Mammary epithelial cell (primary cell): ENCODE results near the gene WASF2.

ENCODE experiments used
- EZH2 ChIP-seq: IDR thresholded peaks from 2 replicates; pipeline ENCODE4 v1.6.1; 2012; ENCODE audit warnings: low read length, inconsistent platforms, borderline replicate concordance
- TF ChIP-seq, protein P1 (sequence below), 2 donors: IDR thresholded peaks in 1 of 2; conservative IDR thresholded peaks in 1 of 2; 2 replicates each; pipeline ENCODE4 v1.5.1; 2011 to 2012; ENCODE audit warnings: inconsistent platforms in 2 of 2, low read length in 2 of 2, mild to moderate bottlenecking in 2 of 2, control low read depth in 1 of 2, low read depth in 1 of 2; ENCODE audit not compliant: insufficient read depth in 1 of 2; ENCODE audit errors: extremely low read depth in 1 of 2

DNA sequence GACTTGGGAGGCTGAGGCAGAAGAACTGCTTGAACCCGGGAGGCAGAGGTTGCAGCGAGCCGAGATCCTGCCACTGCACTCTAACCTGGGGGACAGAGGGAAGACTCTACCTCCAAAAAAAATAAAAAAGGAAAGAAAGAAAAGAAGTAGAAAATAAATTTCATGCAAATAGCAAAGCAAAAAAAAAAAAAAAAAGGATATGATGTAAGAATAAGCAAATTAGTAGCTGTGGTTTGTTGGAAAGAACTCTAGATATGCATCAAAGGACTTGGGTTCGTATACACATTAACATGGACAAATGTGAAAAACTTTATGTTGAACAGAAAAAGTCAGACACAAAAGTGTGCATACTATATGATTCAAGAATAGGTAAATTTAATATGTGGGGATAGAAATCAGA is 11.9 kb downstream of the WASF2 start:
- TF ChIP-seq, protein P1, sequence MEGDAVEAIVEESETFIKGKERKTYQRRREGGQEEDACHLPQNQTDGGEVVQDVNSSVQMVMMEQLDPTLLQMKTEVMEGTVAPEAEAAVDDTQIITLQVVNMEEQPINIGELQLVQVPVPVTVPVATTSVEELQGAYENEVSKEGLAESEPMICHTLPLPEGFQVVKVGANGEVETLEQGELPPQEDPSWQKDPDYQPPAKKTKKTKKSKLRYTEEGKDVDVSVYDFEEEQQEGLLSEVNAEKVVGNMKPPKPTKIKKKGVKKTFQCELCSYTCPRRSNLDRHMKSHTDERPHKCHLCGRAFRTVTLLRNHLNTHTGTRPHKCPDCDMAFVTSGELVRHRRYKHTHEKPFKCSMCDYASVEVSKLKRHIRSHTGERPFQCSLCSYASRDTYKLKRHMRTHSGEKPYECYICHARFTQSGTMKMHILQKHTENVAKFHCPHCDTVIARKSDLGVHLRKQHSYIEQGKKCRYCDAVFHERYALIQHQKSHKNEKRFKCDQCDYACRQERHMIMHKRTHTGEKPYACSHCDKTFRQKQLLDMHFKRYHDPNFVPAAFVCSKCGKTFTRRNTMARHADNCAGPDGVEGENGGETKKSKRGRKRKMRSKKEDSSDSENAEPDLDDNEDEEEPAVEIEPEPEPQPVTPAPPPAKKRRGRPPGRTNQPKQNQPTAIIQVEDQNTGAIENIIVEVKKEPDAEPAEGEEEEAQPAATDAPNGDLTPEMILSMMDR (conservative IDR thresholded peaks at IDR 0.05 in 1 of 2, IDR thresholded peaks at IDR 0.05 in 1 of 2; ENCODE audit: extremely low read depth in 1 of 2, insufficient read depth in 1 of 2, low read depth in 1 of 2, low read length in 2 of 2), result no peak
- no peak for TF ChIP-seq EZH2
